H1 (cell line): ENCODE measurements around the gene RNF215. TPM values are rescaled to one million over a fixed set of nuclear protein-coding genes. Genes with fewer than 3 reads are reported as not detected.

Experiments
- ATF2 ChIP-seq: IDR thresholded peaks from 2 replicates; pipeline ENCODE4 v1.6.1; 2012; ENCODE audit warnings: low read length, inconsistent platforms
- CHD2 ChIP-seq: IDR thresholded peaks from 2 replicates; pipeline ENCODE4 v1.6.1; 2012; ENCODE audit warnings: low read length, improper control_type of control experiment
- EGR1 ChIP-seq: IDR thresholded peaks from 2 replicates; pipeline ENCODE4 v1.6.1; 2011; ENCODE audit warnings: low read depth, low read length, borderline replicate concordance
- FOSL1 ChIP-seq: IDR thresholded peaks from 2 replicates; pipeline ENCODE4 v1.6.1; 2011; ENCODE audit warnings: mild to moderate bottlenecking, low read depth, low read length, moderate library complexity; ENCODE audit not compliant: insufficient read depth
- MAFK ChIP-seq: IDR thresholded peaks from 2 replicates; pipeline ENCODE4 v1.6.1; 2012; ENCODE audit warnings: low read depth, mild to moderate bottlenecking, improper control_type of control experiment, low read length
- polyA plus RNA-seq, 7 experiments: library from polyadenylated mRNA; depleted of rRNA in 3 of 7; stranded (reverse) in 5 of 7; unstranded in 2 of 7; fragments of >200 nt in 5 of 7; fragments of 200-250 nt in 2 of 7; gene quantifications; 1 replicate in 5 of 7; 2 replicates in 1 of 7; 4 replicates in 1 of 7; pipeline versions ENCODE4 v1.2.1 to v1.2.3, GENCODE V29; 2011 to 2013; ENCODE audit warnings: missing spikeins in 2 of 7, mixed read lengths in 2 of 7
- total RNA-seq: library from RNA; stranded (reverse); fragmentation: NEBNext Ultra II Directional; extraction: Animal tissue kit (Norgen Biotek cat#: 25700); gene quantifications from 2 replicates; pipeline ENCODE4 v1.2.1, GENCODE V29; 2021

RNF215 gene
- total and polyA plus RNA-seq, 2 of the 8 experiments (the other 6 are each of a cell fraction or from before 2014, with no cell fraction given): 13.1 to 19.0 TPM

GRCh38 chr22:30357650-30358215 is 29.5 kb downstream of the RNF215 start (continued):
- TF ChIP-seq ATF2 (no peak), EGR1 (no peak), CHD2 (no peak), MAFK (no peak), FOSL1 (no peak)
